Measurements from ENCODE around the gene REG1A.

- TF ChIP-seq YY1 (IDR thresholded peaks at IDR 0.05; ENCODE audit: insufficient read depth, insufficient read length) (no peak), ZNF274 (IDR thresholded peaks at IDR 0.05; ENCODE audit: low read depth, low read length) (no peak)
Measured at GRCh38 chr2:79090693-79091092, 29.6 kb upstream of the REG1A start.
